Stimulated activated CD4-positive, alpha-beta T cell treated with anti-CD3 and anti-CD28 coated beads, Interleukin-1b, Interleukin-23, amount 100 ng/mL, for 24 hours (primary cell): ENCODE measurements around the gene JMJD7.

Experiments used
- DNase-seq, 4 experiments: peaks; one replicate each; pipeline ENCODE4 v3.0.0-alpha.2; 2020; ENCODE audit warnings: low read depth in 4 of 4, low spot score in 1 of 4

Gene JMJD7

GRCh38 chr15:41861736-41862356 lies 34.0 kb downstream of the JMJD7 start:
- DNase-seq, result no peak

GRCh38 chr15:41862515-41863116 lies 34.7 kb downstream of the JMJD7 start:
- no peak for DNase-seq

GRCh38 chr15:41865490-41866055 lies 37.7 kb downstream of the JMJD7 start:
- no peak for DNase-seq

GRCh38 chr15:41866263-41866703 lies 38.4 kb downstream of the JMJD7 start:
- no peak for DNase-seq

- DNase-seq, result no peak
These were observed 39.1 kb downstream of the JMJD7 start for GRCh38 chr15:41866872-41867579.

GRCh38 chr15:41868321-41868720 lies 40.4 kb downstream of the JMJD7 start:
- no peak for DNase-seq

GRCh38 chr15:41869770-41870688 lies 42.1 kb downstream of the JMJD7 start:
- no peak for DNase-seq

- peak in 3 of 4 experiments; percentile 34 to 56 (median 38) for DNase-seq
These were observed 42.8 kb downstream of the JMJD7 start for GRCh38 chr15:41870689-41871081.

- DNase-seq, result no peak
These were observed 43.4 kb downstream of the JMJD7 start for GRCh38 chr15:41871175-41871905.

- DNase-seq, result no peak
These were observed 44.4 kb downstream of the JMJD7 start for GRCh38 chr15:41872166-41872747.

GRCh38 chr15:41873711-41874110 lies 45.8 kb downstream of the JMJD7 start:
- DNase-seq, result no peak

- no peak for DNase-seq
These were observed 46.8 kb downstream of the JMJD7 start for GRCh38 chr15:41874736-41875135.

GRCh38 chr15:41876007-41876406 lies 48.1 kb downstream of the JMJD7 start:
- DNase-seq, result no peak

GRCh38 chr15:41876689-41877088 lies 48.8 kb downstream of the JMJD7 start:
- no peak for DNase-seq

GRCh38 chr15:41877631-41878354 lies 49.9 kb downstream of the JMJD7 start:
- no peak for DNase-seq

GRCh38 chr15:41878355-41878699 lies 50.4 kb downstream of the JMJD7 start:
- DNase-seq, result no peak

- DNase-seq, result no peak
These were observed 51.5 kb downstream of the JMJD7 start for GRCh38 chr15:41879321-41879845.

GRCh38 chr15:41880156-41880877 lies 52.4 kb downstream of the JMJD7 start:
- no peak for DNase-seq

- no peak for DNase-seq
These were observed 53.2 kb downstream of the JMJD7 start for GRCh38 chr15:41881086-41881485.
